ENCODE data around the gene ABT1.

ABT1 gene

DNA sequence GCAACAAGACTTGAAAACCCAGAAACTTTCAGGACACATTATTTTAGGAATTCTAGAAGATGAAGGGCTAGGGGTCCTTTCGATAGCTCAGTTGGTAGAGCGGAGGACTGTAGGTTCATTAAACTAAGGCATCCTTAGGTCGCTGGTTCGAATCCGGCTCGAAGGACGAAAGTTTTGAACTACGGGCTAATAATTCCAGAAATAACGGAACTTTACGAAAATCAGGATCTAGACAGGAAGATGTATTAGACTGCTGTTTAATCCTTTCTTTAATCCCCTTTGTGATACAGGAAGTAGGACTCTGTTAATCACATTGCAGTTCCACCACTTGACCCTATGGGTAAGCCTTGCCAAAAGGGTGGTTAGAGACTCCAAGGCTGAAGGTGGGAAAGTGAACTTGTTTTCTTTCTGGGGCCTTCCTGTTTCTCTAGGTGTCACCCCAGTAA, 21.2 kb upstream of the ABT1 start:
- DNase-seq (ENCODE audit: low spot score), result no peak

DNA sequence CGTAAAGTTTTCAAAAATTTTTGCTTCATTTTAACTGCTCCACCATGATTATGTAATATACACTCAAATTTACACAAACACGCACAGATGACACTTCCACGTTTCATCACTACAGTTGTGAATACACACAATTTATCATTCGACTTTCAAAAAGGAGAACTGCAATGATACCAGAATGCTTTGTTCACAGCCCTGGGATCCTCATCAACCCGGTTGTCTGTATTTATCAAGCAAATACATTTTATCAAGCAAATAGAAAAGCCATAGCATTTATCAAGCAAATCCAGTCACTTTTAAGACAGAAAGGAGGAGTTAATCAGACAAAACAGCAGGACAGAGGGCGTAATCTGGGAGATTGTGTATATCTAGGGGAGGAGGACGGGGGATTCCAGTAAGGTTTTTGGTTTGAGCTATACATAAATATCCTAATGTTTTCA, 20.3 kb upstream of the ABT1 start:
- no peak for DNase-seq (ENCODE audit: low spot score)

- peak; percentile 32 for DNase-seq (ENCODE audit: low spot score)
These were observed 19.6 kb upstream of the ABT1 start for GRCh38 chr6:26576929-26577719.

- no peak for DNase-seq (ENCODE audit: low spot score)
These were observed 19.1 kb upstream of the ABT1 start for GRCh38 chr6:26577720-26578072.

DNA sequence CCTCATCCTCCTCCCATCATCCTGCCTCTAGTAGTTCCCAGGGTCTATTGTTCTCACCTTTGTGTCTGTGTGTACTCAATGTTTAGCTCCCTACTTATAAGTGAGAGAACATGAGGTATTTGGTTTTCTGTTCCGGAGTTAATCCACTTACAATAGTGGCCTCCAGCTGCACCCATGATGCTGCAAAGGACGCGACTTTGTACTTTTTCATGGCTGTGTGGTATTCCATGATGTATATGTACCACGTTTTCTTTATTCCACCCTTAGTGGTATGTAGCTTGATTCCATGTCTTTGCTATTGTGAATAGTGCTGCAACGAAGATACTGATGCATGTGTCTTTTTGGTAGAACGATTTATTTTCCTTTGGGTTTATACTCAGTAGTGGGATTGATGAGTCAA, 18.5 kb upstream of the ABT1 start:
- DNase-seq (ENCODE audit: low spot score), result no peak

DNA sequence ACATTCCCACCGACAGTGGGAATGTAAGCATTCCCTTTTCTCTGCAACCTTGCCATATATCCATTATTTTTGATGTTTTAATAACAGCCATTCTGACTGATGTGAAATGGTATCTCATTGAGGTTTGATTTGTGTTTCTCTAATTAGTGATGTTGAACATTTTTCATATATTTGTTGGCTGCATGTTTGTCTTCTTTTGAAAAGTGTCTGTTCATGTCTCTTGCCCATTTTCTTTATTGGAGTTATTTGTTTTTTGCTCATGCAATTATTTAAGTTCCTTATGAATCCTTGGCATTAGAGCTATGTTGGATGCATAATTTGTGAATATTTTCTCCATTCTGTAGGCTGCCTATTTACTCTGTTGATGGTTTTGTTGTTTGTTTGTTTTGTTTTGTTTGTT, 18.0 kb upstream of the ABT1 start:
- DNase-seq (ENCODE audit: low spot score), result no peak

DNA sequence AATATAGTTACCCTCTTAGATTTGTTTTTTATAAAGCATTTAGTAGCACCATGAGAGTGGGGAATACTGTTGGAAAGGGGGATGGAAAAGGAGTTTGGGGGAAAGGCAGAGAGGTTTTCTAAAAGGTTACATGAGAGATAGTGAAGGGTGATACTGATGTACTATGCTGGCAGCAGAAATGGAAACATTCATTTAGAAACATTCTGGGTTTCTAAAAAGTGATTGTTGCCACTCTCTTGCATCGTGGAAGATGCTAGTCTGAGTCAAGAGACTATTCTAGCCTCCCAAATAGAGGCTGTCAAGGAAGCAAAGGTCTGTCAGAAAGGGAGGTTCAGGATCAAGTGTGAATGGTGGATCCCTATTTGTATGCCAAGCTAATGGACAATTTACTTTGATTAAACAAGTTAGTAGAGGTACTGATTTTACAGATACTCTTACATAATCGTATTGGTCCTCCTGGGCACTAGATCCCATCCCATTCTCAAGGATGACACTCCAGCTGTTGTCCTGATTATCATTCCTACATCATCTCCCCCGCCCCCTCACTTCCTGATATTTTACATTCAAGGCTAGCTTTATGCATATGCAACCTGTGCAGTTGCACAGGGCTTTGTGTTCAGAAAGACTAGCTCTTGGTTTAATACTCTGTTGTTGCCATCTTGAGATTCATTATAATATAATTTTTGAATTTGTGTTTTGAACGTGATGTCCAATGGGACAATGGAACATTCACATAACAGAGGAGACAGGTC, 15.4 kb upstream of the ABT1 start:
- DNase-seq (ENCODE audit: low spot score), result no peak

GRCh38 chr6:26588965-26589364, 7.8 kb upstream of the ABT1 start:
- no peak for DNase-seq (ENCODE audit: low spot score)

DNA sequence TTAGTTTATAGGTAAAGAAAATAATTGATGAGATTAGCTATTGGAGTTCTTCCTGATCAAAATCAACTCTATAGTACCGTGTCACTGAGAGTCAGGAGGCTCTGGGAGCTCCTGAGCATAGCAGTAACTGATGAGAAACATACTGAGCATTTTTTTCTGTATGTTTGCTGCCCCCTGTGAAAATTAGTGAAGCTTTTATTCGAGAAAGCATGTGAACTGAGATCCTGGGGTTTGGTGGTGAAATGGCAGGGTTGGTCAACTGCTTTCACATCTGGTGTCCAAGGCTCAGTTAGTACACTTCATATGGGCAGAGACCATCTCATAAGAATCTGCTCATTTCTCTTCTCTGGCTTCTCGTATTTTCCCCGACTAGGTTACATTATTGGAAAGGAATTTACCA, 4.1 kb upstream of the ABT1 start:
- no peak for DNase-seq (ENCODE audit: low spot score)

DNA sequence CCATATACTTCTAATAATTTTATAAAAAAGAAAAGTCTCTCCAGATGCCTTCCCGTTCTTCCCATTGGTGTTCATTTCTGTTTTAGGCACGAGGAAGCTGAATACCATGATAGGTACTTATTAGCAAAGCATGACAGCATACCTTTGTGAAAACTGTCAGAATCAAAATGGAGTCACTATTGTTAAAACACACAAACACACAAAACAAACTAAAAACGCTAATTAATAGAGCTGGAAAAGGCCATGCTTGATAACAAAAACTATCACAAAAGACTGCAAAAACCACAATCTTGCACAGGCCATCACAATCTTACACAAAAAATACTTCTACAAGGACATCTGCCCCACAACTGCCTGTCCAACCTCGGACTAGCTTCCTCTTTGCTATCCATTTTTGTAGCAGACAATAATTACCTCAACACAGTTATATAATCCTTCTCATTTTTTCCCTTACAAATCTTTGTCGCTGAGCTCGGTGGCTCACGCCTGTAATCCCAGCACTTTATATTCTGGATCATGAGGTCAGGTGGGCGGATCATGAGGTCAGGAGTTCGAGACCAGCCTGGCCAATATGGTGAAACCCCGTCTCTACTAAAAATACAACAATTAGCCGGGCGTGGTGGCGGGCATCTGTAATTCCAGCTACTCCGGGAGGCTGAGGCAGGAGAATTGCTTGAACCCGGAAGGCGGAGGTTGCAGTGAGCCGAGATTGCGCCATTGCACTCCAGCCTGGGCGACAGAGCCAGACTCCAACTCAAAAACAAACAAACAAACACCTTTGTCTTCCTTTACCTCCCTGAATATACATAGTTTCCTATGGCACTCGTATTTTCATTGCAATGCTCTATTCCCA, 3.2 kb upstream of the ABT1 start:
- DNase-seq (ENCODE audit: low spot score), result no peak

DNA sequence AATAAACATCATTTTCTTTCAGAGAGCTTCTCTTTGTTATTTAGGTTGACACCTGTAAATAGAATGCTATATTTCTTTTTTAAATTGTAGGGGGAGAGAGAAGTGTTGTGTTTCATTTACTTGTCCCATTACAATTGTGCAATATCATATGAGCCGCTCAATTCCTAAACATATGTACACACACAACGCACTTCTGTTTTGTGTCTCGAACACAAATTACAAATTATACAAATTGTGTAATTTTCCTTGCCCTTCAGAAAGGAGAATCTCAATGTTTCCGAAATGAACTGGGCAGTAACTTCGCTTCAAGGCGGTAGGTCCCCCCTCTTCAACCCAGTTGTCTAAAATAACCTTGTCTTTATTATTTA, 2.6 kb upstream of the ABT1 start:
- DNase-seq (ENCODE audit: low spot score), result no peak

- DNase-seq (ENCODE audit: low spot score), result peak; percentile 21
These were observed 1.8 kb upstream of the ABT1 start for GRCh38 chr6:26594730-26595632.

GRCh38 chr6:26595669-26596269, 984 bp upstream of the ABT1 start:
- DNase-seq (ENCODE audit: low spot score), result peak; percentile 90

- no peak for DNase-seq (ENCODE audit: low spot score)
These were observed 625 bp downstream of the ABT1 start for GRCh38 chr6:26597389-26597766.

GRCh38 chr6:26597821-26598220, 1.1 kb downstream of the ABT1 start:
- DNase-seq (ENCODE audit: low spot score), result no peak

GRCh38 chr6:26598267-26598666, 1.5 kb downstream of the ABT1 start:
- DNase-seq (ENCODE audit: low spot score), result no peak

DNA sequence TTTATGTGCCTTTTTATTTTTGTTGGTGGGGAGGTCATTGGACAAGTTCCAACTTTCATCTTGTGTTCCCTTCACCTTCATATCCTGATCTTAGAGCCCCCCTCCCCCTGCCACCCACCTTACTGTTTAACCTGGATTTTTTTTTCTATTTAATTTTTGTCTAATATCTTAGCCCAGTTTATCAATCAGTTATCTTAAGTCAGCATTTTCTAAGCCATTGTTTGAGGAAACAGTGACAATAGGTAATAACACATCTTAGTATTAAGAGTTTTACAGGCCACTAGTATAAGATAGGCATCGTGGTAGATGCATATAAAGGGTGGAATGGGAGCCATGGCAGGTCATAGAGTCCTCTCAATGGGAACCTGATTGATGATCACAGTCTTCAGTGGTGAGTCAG, 2.4 kb downstream of the ABT1 start:
- DNase-seq (ENCODE audit: low spot score), result no peak

- no peak for DNase-seq (ENCODE audit: low spot score)
These were observed 2.8 kb downstream of the ABT1 start for GRCh38 chr6:26599591-26599990.

- no peak for DNase-seq (ENCODE audit: low spot score)
These were observed 4.0 kb downstream of the ABT1 start for GRCh38 chr6:26600759-26601158.

- no peak for DNase-seq (ENCODE audit: low spot score)
These were observed 5.5 kb downstream of the ABT1 start for GRCh38 chr6:26602262-26602661.

DNA sequence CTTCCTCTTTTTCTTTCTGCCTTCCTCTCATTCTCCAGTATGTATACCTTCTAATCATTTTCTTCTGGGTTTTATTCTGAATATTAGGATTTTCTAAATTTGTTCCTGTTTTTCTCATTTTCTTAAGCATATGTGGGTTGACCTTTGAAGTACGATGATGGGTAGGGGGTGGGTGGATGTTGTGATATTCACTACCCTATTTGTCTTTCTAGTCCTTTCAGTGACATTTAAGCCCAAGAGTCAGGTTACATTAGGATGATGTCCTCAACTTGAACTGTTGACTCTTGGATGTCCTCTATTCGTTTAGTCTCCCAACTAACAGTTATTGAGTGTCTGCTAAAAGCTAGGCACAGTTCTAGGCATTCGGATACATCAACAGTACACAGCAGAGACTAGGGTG, 7.3 kb downstream of the ABT1 start:
- no peak for DNase-seq (ENCODE audit: low spot score)
